NCI-H1105 treated with DMSO at 0.1 percent for 48 hours (cell line): ENCODE results near the gene PTGIS.

ENCODE experiments used
- DNase-seq: peaks from one replicate; lab custom pipeline; 2025; lab: John Stamatoyannopoulos, UW

PTGIS gene

GRCh38 chr20:49595811-49596561 is 28.0 kb upstream of the PTGIS start:
- no peak for DNase-seq

- no peak for DNase-seq
Measured at GRCh38 chr20:49595346-49595745, 27.4 kb upstream of the PTGIS start.

GRCh38 chr20:49594931-49595315 is 27.0 kb upstream of the PTGIS start:
- no peak for DNase-seq

GRCh38 chr20:49594143-49594930 is 26.4 kb upstream of the PTGIS start:
- no peak for DNase-seq

GRCh38 chr20:49593466-49594142 is 25.7 kb upstream of the PTGIS start:
- no peak for DNase-seq

- no peak for DNase-seq
Measured at GRCh38 chr20:49592120-49592519, 24.2 kb upstream of the PTGIS start.

GRCh38 chr20:49591217-49591865 is 23.4 kb upstream of the PTGIS start:
- no peak for DNase-seq

GRCh38 chr20:49590163-49591017 is 22.5 kb upstream of the PTGIS start:
- no peak for DNase-seq

- DNase-seq: no peak
Measured at GRCh38 chr20:49589747-49590146, 21.8 kb upstream of the PTGIS start.

GRCh38 chr20:49587111-49587570 is 19.2 kb upstream of the PTGIS start:
- no peak for DNase-seq

- DNase-seq: no peak
Measured at GRCh38 chr20:49585585-49586245, 17.8 kb upstream of the PTGIS start.

- no peak for DNase-seq
Measured at GRCh38 chr20:49584418-49585382, 16.8 kb upstream of the PTGIS start.

- no peak for DNase-seq
Measured at GRCh38 chr20:49583669-49584417, 15.9 kb upstream of the PTGIS start.

GRCh38 chr20:49583343-49583668 is 15.4 kb upstream of the PTGIS start:
- DNase-seq: no peak

GRCh38 chr20:49582413-49583334 is 14.7 kb upstream of the PTGIS start:
- no peak for DNase-seq

GRCh38 chr20:49581482-49581881 is 13.5 kb upstream of the PTGIS start:
- no peak for DNase-seq

- DNase-seq: no peak
Measured at GRCh38 chr20:49580813-49581174, 12.9 kb upstream of the PTGIS start.
